CD14-positive monocyte (primary cell): Measurements from ENCODE around the gene NEUROD2. TPM values are rescaled to one million over a fixed set of nuclear protein-coding genes. Genes with fewer than 3 reads are reported as not detected.

Source experiments
- DNase-seq, 3 donors: peaks; one replicate each; pipeline ENCODE4 v3.0.0-alpha.2; 2011 to 2022
- H2AFZ ChIP-seq: 2 replicates; pipeline ENCODE4 v1.6.0; 2012; ENCODE audit warnings: mild to moderate bottlenecking, low read depth, low read length, inconsistent platforms; ENCODE audit not compliant: insufficient read depth, poor library complexity, severe bottlenecking
- H3K27ac ChIP-seq, 2 donors: 1 replicate in 1 of 2; 2 replicates in 1 of 2; pipeline ENCODE4 v1.5.1; 2012 to 2013; ENCODE audit warnings: low read length in 2 of 2, control low read depth in 1 of 2, inconsistent platforms in 1 of 2, low read depth in 1 of 2, mild to moderate bottlenecking in 1 of 2
- H3K27me3 ChIP-seq, 2 donors: one replicate each; pipeline versions ENCODE4 v1.6.0 to v1.6.1; 2011 to 2013; ENCODE audit warnings: low read length in 2 of 2; ENCODE audit not compliant: control insufficient read depth in 2 of 2, insufficient read depth in 2 of 2
- H3K36me3 ChIP-seq, 2 donors: replicated peaks in 1 of 2; 1 replicate in 1 of 2; 2 replicates in 1 of 2; pipeline versions ENCODE4 v1.5.1 to v1.6.1; 2012 to 2013; ENCODE audit warnings: low read length in 2 of 2, control low read depth in 1 of 2, inconsistent platforms in 1 of 2, mild to moderate bottlenecking in 1 of 2; ENCODE audit not compliant: insufficient read depth in 2 of 2, control insufficient read depth in 1 of 2
- H3K4me1 ChIP-seq, 2 donors: 1 replicate in 1 of 2; 2 replicates in 1 of 2; pipeline versions ENCODE4 v1.5.1 to v1.6.1; 2012 to 2013; ENCODE audit warnings: low read length in 2 of 2, control low read depth in 1 of 2, inconsistent platforms in 1 of 2, mild to moderate bottlenecking in 1 of 2, moderate library complexity in 1 of 2; ENCODE audit not compliant: insufficient read depth in 2 of 2, control insufficient read depth in 1 of 2
- H3K4me2 ChIP-seq: replicated peaks from 2 replicates; pipeline ENCODE3; 2012; ENCODE audit warnings: low read length, moderate library complexity, mild to moderate bottlenecking; ENCODE audit not compliant: poor library complexity, severe bottlenecking; ENCODE audit errors: extremely low read depth
- H3K4me3 ChIP-seq, 3 experiments: fragments of 200-600 bp in 1 of 3; sonication (generic) in 1 of 3; replicated peaks in 1 of 3; 1 replicate in 2 of 3; 2 replicates in 1 of 3; pipeline ENCODE4 v1.5.1; 2011 to 2013; ENCODE audit warnings: low read length in 3 of 3, mild to moderate bottlenecking in 3 of 3, control low read depth in 2 of 3, low read depth in 2 of 3, inconsistent platforms in 1 of 3, moderate library complexity in 1 of 3
- H3K79me2 ChIP-seq: 2 replicates; pipeline ENCODE4 v1.6.0; 2012; ENCODE audit warnings: mild to moderate bottlenecking, control low read depth, inconsistent platforms, low read length, moderate library complexity; ENCODE audit not compliant: insufficient read depth
- H3K9ac ChIP-seq: 2 replicates; pipeline ENCODE4 v1.6.0; 2017; ENCODE audit warnings: low read length, mild to moderate bottlenecking; ENCODE audit not compliant: insufficient read depth, poor library complexity, severe bottlenecking
- H3K9me3 ChIP-seq, 2 donors: replicated peaks in 1 of 2; 1 replicate in 1 of 2; 2 replicates in 1 of 2; pipeline versions ENCODE4 v1.5.1 to v1.6.1; 2012 to 2013; ENCODE audit warnings: low read length in 2 of 2, control low read depth in 1 of 2; ENCODE audit not compliant: control insufficient read depth in 1 of 2, insufficient read depth in 1 of 2
- H4K20me1 ChIP-seq: 2 replicates; pipeline ENCODE4 v1.6.0; 2012; ENCODE audit warnings: mild to moderate bottlenecking, low read length, control low read depth, moderate library complexity; ENCODE audit not compliant: insufficient read depth
- H3K27ac Mint-ChIP-seq, 7 donors: one replicate each; pipeline ENCODE4 v1.8.0; 2020; ENCODE audit warnings: mild to moderate bottlenecking in 7 of 7, mixed read lengths in 7 of 7, moderate library complexity in 6 of 7, inconsistent platforms in 2 of 7
- H3K27me3 Mint-ChIP-seq, 3 donors: one replicate each; pipeline ENCODE4 v1.8.0; 2021 to 2022; ENCODE audit warnings: low read depth in 3 of 3, mild to moderate bottlenecking in 3 of 3, mixed read lengths in 3 of 3, moderate library complexity in 3 of 3, inconsistent platforms in 1 of 3
- H3K36me3 Mint-ChIP-seq, 2 donors: one replicate each; pipeline ENCODE4 v1.8.0; 2020; ENCODE audit warnings: mixed read lengths in 2 of 2, inconsistent platforms in 1 of 2, mild to moderate bottlenecking in 1 of 2
- H3K4me1 Mint-ChIP-seq: one replicate; pipeline ENCODE4 v1.8.0; 2020; ENCODE audit warnings: mild to moderate bottlenecking, mixed read lengths
- H3K4me3 Mint-ChIP-seq, 2 donors: one replicate each; pipeline ENCODE4 v1.8.0; 2020; ENCODE audit warnings: mild to moderate bottlenecking in 2 of 2, mixed read lengths in 2 of 2, moderate library complexity in 1 of 2
- H3K9me3 Mint-ChIP-seq, 7 donors: one replicate each; pipeline ENCODE4 v1.8.0; 2020 to 2022; ENCODE audit warnings: mixed read lengths in 7 of 7, mild to moderate bottlenecking in 6 of 7, moderate library complexity in 6 of 7, inconsistent platforms in 2 of 7
- WGBS: methylation state at CpG from one replicate; pipeline ENCODE4 v1.1.5; 2013; ENCODE audit warnings: missing lambda C conversion rate; ENCODE audit not compliant: insufficient coverage; 5-methylcytosine and 5-hydroxymethylcytosine counted together
- intact Hi-C, 2 donors: fragments of 100-400 bp; cut with micrococcal nuclease; formaldehyde crosslinking; loops; one replicate each; pipeline versions ENCODE4 v1.15.0 to v1.15.1; 2023
- polyA plus RNA-seq, 3 donors: library from polyadenylated mRNA; depleted of rRNA in 1 of 3; unstranded in 2 of 3; stranded (reverse) in 1 of 3; fragments of 300-500 nt in 2 of 3; fragments of >200 nt in 1 of 3; fragmentation: Illumina TruSeq in 2 of 3; gene quantifications; 1 replicate in 2 of 3; 2 replicates in 1 of 3; pipeline ENCODE4 v1.2.3, GENCODE V29; 2012 to 2021
- TF ChIP-seq, protein P1 (sequence below): fragments of 200-600 bp; IDR thresholded peaks from one replicate; pipeline ENCODE4 v1.8.0; 2022; ENCODE audit warnings: antibody characterized with exemption, mild to moderate bottlenecking

Gene NEUROD2
- polyA plus RNA-seq, 3 donors = not detected

DNA sequence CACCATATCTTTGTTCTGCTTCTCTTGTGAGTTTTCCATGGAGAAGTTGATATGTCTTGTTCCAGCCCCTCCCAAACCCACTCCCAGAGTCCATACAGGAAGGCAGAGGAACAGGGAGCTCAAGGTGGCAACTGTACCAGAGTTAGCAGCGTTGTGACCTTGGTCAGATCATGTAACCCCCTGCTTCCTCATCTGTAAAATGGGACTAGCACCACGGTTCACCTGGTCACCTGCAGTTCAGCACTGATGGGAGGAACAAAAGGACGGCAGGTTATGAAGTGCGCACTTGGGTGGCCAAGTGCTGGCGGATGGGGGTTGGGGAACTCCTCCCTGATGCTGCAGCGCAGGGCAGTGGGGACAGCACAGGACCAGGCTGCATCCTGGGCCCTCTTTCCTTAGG lies 7.7 kb upstream of the NEUROD2 start:
- no peak for DNase-seq
- Mint-ChIP-seq H3K36me3 (no peaks in the 10 kb centered on the region), H3K27me3 (peaks cover 48 to 82% (median 61%) of the 10 kb centered on the region in 3 donors), H3K4me3 (peak overlapping the region in 1 of 2 donors; percentile 65), H3K9me3 (peaks cover 0 to 3% (median 0%) of the 10 kb centered on the region in 7 donors), H3K27ac (no peak overlapping the region), H3K4me1 (peaks cover 11% of the 10 kb centered on the region)
- Histone ChIP-seq H3K9ac (no peak overlapping the region), H4K20me1 (no peaks in the 10 kb centered on the region), H3K4me2 (no peak overlapping the region), H3K9me3 (no peaks in the 10 kb centered on the region), H3K4me1 (peaks cover 11 to 15% of the 10 kb centered on the region in 2 donors), H3K79me2 (no peaks in the 10 kb centered on the region), H3K4me3 (no peak overlapping the region), H3K27ac (no peak overlapping the region), H3K27me3 (peaks cover 12 to 50% of the 10 kb centered on the region in 2 donors), H2AFZ (no peak overlapping the region), H3K36me3 (no peaks in the 10 kb centered on the region)
- TF ChIP-seq, protein P1, sequence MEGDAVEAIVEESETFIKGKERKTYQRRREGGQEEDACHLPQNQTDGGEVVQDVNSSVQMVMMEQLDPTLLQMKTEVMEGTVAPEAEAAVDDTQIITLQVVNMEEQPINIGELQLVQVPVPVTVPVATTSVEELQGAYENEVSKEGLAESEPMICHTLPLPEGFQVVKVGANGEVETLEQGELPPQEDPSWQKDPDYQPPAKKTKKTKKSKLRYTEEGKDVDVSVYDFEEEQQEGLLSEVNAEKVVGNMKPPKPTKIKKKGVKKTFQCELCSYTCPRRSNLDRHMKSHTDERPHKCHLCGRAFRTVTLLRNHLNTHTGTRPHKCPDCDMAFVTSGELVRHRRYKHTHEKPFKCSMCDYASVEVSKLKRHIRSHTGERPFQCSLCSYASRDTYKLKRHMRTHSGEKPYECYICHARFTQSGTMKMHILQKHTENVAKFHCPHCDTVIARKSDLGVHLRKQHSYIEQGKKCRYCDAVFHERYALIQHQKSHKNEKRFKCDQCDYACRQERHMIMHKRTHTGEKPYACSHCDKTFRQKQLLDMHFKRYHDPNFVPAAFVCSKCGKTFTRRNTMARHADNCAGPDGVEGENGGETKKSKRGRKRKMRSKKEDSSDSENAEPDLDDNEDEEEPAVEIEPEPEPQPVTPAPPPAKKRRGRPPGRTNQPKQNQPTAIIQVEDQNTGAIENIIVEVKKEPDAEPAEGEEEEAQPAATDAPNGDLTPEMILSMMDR = no peak
- intact Hi-C loops = no loop called here
- 56% methylated on average over 5 of the region's 6 CpGs for WGBS

DNA sequence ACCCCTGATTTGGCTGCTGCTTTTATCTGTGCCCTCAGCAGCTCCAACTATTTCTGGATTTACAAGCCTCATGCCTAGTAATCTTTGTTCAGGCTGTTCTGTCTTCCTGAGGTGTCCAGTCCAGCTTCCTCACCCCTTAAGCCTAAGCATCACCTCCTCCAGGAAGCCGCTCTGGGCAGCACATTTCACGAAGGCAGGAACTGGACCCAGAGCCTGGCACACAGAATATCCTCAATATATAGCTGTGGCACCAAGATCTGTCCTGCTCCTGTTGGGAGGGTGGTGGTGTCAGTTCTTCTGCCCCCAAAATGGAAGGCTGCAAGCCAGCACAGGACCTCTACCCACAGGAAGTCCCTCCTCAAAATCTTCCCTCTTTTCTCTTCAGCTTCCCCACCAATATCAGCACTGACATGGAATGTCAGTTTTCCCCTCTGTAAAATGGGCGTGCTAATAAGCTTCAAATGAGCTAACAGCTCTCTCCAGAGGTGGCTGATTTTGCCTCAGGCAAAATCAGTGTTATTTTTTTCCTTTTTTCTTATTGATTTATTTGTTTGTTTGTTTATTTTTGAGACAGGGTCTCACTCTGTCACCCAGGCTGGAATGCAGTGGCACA lies 6.9 kb upstream of the NEUROD2 start:
- Mint-ChIP-seq H3K9me3 (peaks cover 0 to 3% (median 0%) of the 10 kb centered on the region in 7 donors), H3K27me3 (peaks cover 53 to 82% (median 55%) of the 10 kb centered on the region in 3 donors), H3K4me1 (peaks cover 11% of the 10 kb centered on the region), H3K27ac (peak overlapping the region in 1 of 7 donors; percentile 21), H3K36me3 (no peaks in the 10 kb centered on the region), H3K4me3 (peak overlapping the region in 1 of 2 donors; percentile 53)
- no peak overlapping the region for H2AFZ ChIP-seq
- TF ChIP-seq, protein P1 = no peak
- no peak overlapping the region for H3K27ac ChIP-seq
- H3K4me1 ChIP-seq = peaks cover 11 to 15% of the 10 kb centered on the region in 2 donors
- intact Hi-C loops = no loop called here
- no peaks in the 10 kb centered on the region for H3K79me2 ChIP-seq
- WGBS = no CpG with 5 or more reads among the region's 3 CpGs
- H3K36me3 ChIP-seq = no peaks in the 10 kb centered on the region
- H4K20me1 ChIP-seq = no peaks in the 10 kb centered on the region
- no peak overlapping the region for H3K9ac ChIP-seq
- H3K4me2 ChIP-seq = no peak overlapping the region
- no peaks in the 10 kb centered on the region for H3K9me3 ChIP-seq
- DNase-seq = no peak
- peaks cover 12 to 54% of the 10 kb centered on the region in 2 donors for H3K27me3 ChIP-seq
- no peak overlapping the region for H3K4me3 ChIP-seq
